ENCODE results near the gene RNF40.

The RNF40 gene

GRCh38 chr16:30740364-30741251 is 21.5 kb upstream of the RNF40 start:
- DNase-seq: peak in 5 of 51 donors; percentile 17 to 32 (median 29)

GRCh38 chr16:30741461-30741914 is 20.6 kb upstream of the RNF40 start:
- DNase-seq: no peak

- DNase-seq: no peak
Observed at GRCh38 chr16:30743716-30744115, 18.4 kb upstream of the RNF40 start.

- no peak for DNase-seq
Observed at GRCh38 chr16:30744183-30744582, 17.9 kb upstream of the RNF40 start.

GRCh38 chr16:30745082-30745481 is 17.0 kb upstream of the RNF40 start:
- no peak for DNase-seq

- no peak for DNase-seq
Observed at GRCh38 chr16:30746638-30747175, 15.4 kb upstream of the RNF40 start.

- DNase-seq: no peak
Observed at GRCh38 chr16:30747331-30747730, 14.8 kb upstream of the RNF40 start.

- peak; percentile 75 to 99 (median 98) for DNase-seq
Observed at GRCh38 chr16:30747799-30748633, 14.1 kb upstream of the RNF40 start, which contains the start of gene PHKG2. TSS of gene PHKG2 (plus strand) at chr16:30748425. CDS start at chr16:30748821, 396 bp downstream.

GRCh38 chr16:30748634-30749445 is 13.3 kb upstream of the RNF40 start:
- peak in 8 of 51 donors; percentile 16 to 49 (median 20) for DNase-seq

- no peak for DNase-seq
Observed at GRCh38 chr16:30750201-30750600, 11.9 kb upstream of the RNF40 start.

GRCh38 chr16:30750876-30751465 is 11.2 kb upstream of the RNF40 start:
- no peak for DNase-seq

GRCh38 chr16:30753596-30753995 is 8.5 kb upstream of the RNF40 start:
- no peak for DNase-seq

GRCh38 chr16:30755955-30756780 is 6.0 kb upstream of the RNF40 start:
- DNase-seq: no peak

- DNase-seq: no peak
Observed at GRCh38 chr16:30756781-30757100, 5.4 kb upstream of the RNF40 start.

- DNase-seq: no peak
Observed at GRCh38 chr16:30757316-30757715, 4.8 kb upstream of the RNF40 start.

- peak in 5 of 51 donors; percentile 9 to 24 (median 14) for DNase-seq
Observed at GRCh38 chr16:30758988-30759491, 3.1 kb upstream of the RNF40 start.

- DNase-seq: no peak
Observed at GRCh38 chr16:30760001-30760559, 2.0 kb upstream of the RNF40 start.

GRCh38 chr16:30760577-30761426 is 1.3 kb upstream of the RNF40 start:
- DNase-seq: peak in 1 of 51 donors; percentile 21

All from hypothalamus (tissue), 51 donors.